HepG2 (cell line): ENCODE measurements around the gene BPIFB6. TPM values are rescaled to one million over a fixed set of nuclear protein-coding genes. Genes with fewer than 3 reads are reported as not detected.

Experiments used
- ATAC-seq: fragments of 200-7000 bp; cut with Tn5 transposase; 3 replicates; pipeline ENCODE4 v1.9.1; 2020; ENCODE audit warnings: mild to moderate bottlenecking, moderate library complexity
- BruUV-seq: library from RNA; stranded (reverse); fragments of 400-500 nt; replicated peaks from 2 replicates; lab custom pipeline; 2021; lab: Mats Ljungman, UMichigan
- CTCF ChIA-PET: fragments of 300-600 bp; formaldehyde crosslinking; extraction: SDS; loops from one replicate; lab custom pipeline; 2021; ENCODE audit warnings: low total read pairs, inconsistent platforms, low intra/inter-chr PET ratio; lab: Yijun Ruan, JAX
- POLR2A ChIA-PET: fragments of 350-600 bp; sonication (Branson Sonifier 250); formaldehyde crosslinking; loops from one replicate; lab custom pipeline; 2020; ENCODE audit warnings: antibody characterized with exemption, inconsistent platforms; lab: Yijun Ruan, JAX
- DNase-seq: peaks from one replicate; pipeline ENCODE4 v3.0.0-alpha.2; 2015; ENCODE audit warnings: low spot score
- FAIRE-seq: peaks from 3 replicates; lab custom pipeline; 2011; peaks lifted over from hg19 to GRCh38; lab: Jason Lieb, UNC
- H2AFZ ChIP-seq: one replicate; pipeline ENCODE4 v1.6.1; 2011; ENCODE audit warnings: low read length, inconsistent platforms
- H3K27ac ChIP-seq: fragments of 300-600 bp; 3 replicates; pipeline ENCODE4 v1.8.0; 2011; ENCODE audit warnings: mixed run types, mild to moderate bottlenecking, mixed read lengths, low read length, inconsistent platforms; ENCODE audit not compliant: insufficient read depth; ENCODE audit errors: extremely low read length
- H3K27me3 ChIP-seq, 2 experiments: fragments of 200-600 bp in 1 of 2; 2 replicates in 1 of 2; 3 replicates in 1 of 2; pipeline versions ENCODE4 v1.6.0 to v1.8.0; 2011; ENCODE audit warnings: low read length in 2 of 2, mild to moderate bottlenecking in 2 of 2, moderate library complexity in 2 of 2, inconsistent platforms in 1 of 2; ENCODE audit not compliant: insufficient read depth in 2 of 2, control insufficient read depth in 1 of 2
- H3K36me3 ChIP-seq, 2 experiments: fragments of 200-600 bp in 1 of 2; replicated peaks in 1 of 2; 2 replicates in 1 of 2; 3 replicates in 1 of 2; pipeline versions ENCODE4 v1.5.1 to v1.8.0; 2011; ENCODE audit warnings: low read length in 2 of 2, inconsistent platforms in 1 of 2; ENCODE audit not compliant: insufficient read depth in 2 of 2, control insufficient read depth in 1 of 2
- H3K4me1 ChIP-seq: 2 replicates; pipeline ENCODE4 v1.5.1; 2012; ENCODE audit warnings: low read length, inconsistent platforms; ENCODE audit not compliant: insufficient read depth
- H3K4me2 ChIP-seq: 2 replicates; pipeline ENCODE4 v1.6.0; 2011; ENCODE audit warnings: low read depth, low read length, inconsistent platforms
- H3K4me3 ChIP-seq, 3 experiments: fragments of 200-600 bp in 1 of 3; sonication (generic), shearing (Covaris generic) in 1 of 3; replicated peaks in 1 of 3; 2 replicates each; pipeline ENCODE4 v1.5.1; 2011 to 2016; ENCODE audit warnings: low read length in 3 of 3, inconsistent platforms in 2 of 3, low read depth in 2 of 3, mild to moderate bottlenecking in 2 of 3, control low read depth in 1 of 3, mixed read lengths in 1 of 3; ENCODE audit not compliant: insufficient read depth in 1 of 3
- H3K79me2 ChIP-seq: one replicate; pipeline ENCODE4 v1.6.1; 2011; ENCODE audit warnings: low read length, inconsistent platforms; ENCODE audit not compliant: insufficient read depth
- H3K9ac ChIP-seq: 2 replicates; pipeline ENCODE4 v1.6.0; 2011; ENCODE audit warnings: mild to moderate bottlenecking, low read depth, low read length, inconsistent platforms; ENCODE audit not compliant: insufficient read depth
- H3K9me3 ChIP-seq: 2 replicates; pipeline ENCODE4 v1.5.1; 2012; ENCODE audit warnings: mild to moderate bottlenecking, low read length
- H4K20me1 ChIP-seq: 2 replicates; pipeline ENCODE4 v1.6.0; 2011; ENCODE audit warnings: inconsistent platforms, mild to moderate bottlenecking, low read length, moderate library complexity; ENCODE audit not compliant: insufficient read depth
- BHLHE40 ChIP-seq: IDR thresholded peaks from 2 replicates; pipeline ENCODE4 v1.6.1; 2011; ENCODE audit warnings: low read length, improper control_type of control experiment
- CREB1 ChIP-seq, 2 experiments: fragments of 450-650 bp in 1 of 2; IDR thresholded peaks; 2 replicates each; pipeline ENCODE4 v1.6.1; 2016 to 2017; ENCODE audit warnings: control low read depth in 1 of 2, mild to moderate bottlenecking in 1 of 2, missing compliant biosample characterization in 1 of 2, missing genetic modification characterization in 1 of 2
- FLYWCH1 ChIP-seq: sonication (generic); formaldehyde crosslinking; IDR thresholded peaks from 2 replicates; pipeline ENCODE4 v1.8.1; 2023; ENCODE audit warnings: mild to moderate bottlenecking, missing genetic modification reagents
- HMGA1 ChIP-seq: sonication (generic); formaldehyde crosslinking; conservative IDR thresholded peaks from 2 replicates; pipeline ENCODE4 v1.4.0; 2020; ENCODE audit warnings: missing genetic modification reagents
- JUNB ChIP-seq: sonication (generic); formaldehyde crosslinking; IDR thresholded peaks from 2 replicates; pipeline ENCODE4 v1.8.0; 2022; ENCODE audit warnings: missing genetic modification reagents, mild to moderate bottlenecking, borderline replicate concordance
- KLF9 ChIP-seq: IDR thresholded peaks from 2 replicates; pipeline ENCODE4 v1.6.1; 2016; ENCODE audit warnings: low read depth
- NRL ChIP-seq: sonication (generic); formaldehyde crosslinking; IDR thresholded peaks from 2 replicates; pipeline ENCODE4 v1.5.0; 2020; ENCODE audit warnings: missing genetic modification reagents, mild to moderate bottlenecking, moderate library complexity, borderline replicate concordance
- POLR2AphosphoS2 ChIP-seq: IDR thresholded peaks from 2 replicates; pipeline ENCODE4 v1.6.1; 2011; ENCODE audit warnings: low read depth, low read length, improper control_type of control experiment
- SMARCE1 ChIP-seq: fragments of 450-650 bp; IDR thresholded peaks from 2 replicates; pipeline ENCODE4 v1.6.1; 2017; ENCODE audit warnings: borderline replicate concordance
- ZBTB3 ChIP-seq: sonication (generic); formaldehyde crosslinking; IDR thresholded peaks from 2 replicates; pipeline ENCODE4 v1.4.0; 2020; ENCODE audit warnings: low read depth, mild to moderate bottlenecking, moderate library complexity, missing genetic modification reagents, borderline replicate concordance
- ZNF121 ChIP-seq: sonication (generic); formaldehyde crosslinking; IDR thresholded peaks from 2 replicates; pipeline ENCODE4 v1.5.0; 2020; ENCODE audit warnings: mild to moderate bottlenecking, missing genetic modification reagents
- ZNF20 ChIP-seq: sonication (generic); formaldehyde crosslinking; IDR thresholded peaks from 2 replicates; pipeline ENCODE4 v1.4.0; 2020; ENCODE audit warnings: mild to moderate bottlenecking, moderate library complexity, missing genetic modification reagents
- ZNF629 ChIP-seq: sonication (generic); formaldehyde crosslinking; conservative IDR thresholded peaks from 2 replicates; pipeline ENCODE4 v1.5.0; 2020; ENCODE audit warnings: missing genetic modification reagents
- ZNF792 ChIP-seq: IDR thresholded peaks from 2 replicates; pipeline ENCODE4 v1.6.1; 2016
- ZNF891 ChIP-seq: sonication (generic); formaldehyde crosslinking; IDR thresholded peaks from 2 replicates; pipeline ENCODE4 v1.5.0; 2020; ENCODE audit warnings: mild to moderate bottlenecking, missing genetic modification reagents
- WGBS: methylation state at CpG from one replicate; pipeline ENCODE4 v1.1.6; 2017; ENCODE audit warnings: low lambda C conversion rate; 5-methylcytosine and 5-hydroxymethylcytosine counted together
- in situ Hi-C: cut with HindIII; loops from 2 replicates; pipeline ENCODE4 v1.10.0; 2017; ENCODE audit warnings: low pct_unique_long_range_greater_than_20kb; ENCODE audit not compliant: extremely low pct_ligation_motif_present
- intact Hi-C: fragments of 100-400 bp; cut with micrococcal nuclease; formaldehyde crosslinking; loops from one replicate; pipeline ENCODE4 v1.10.0; 2022; ENCODE audit not compliant: unreplicated experiment
- polyA plus RNA-seq, 8 experiments: library from polyadenylated mRNA; depleted of rRNA in 3 of 8; stranded (reverse) in 7 of 8; unstranded in 1 of 8; fragments of >200 nt; fragmentation: Illumina TruSeq in 4 of 8; extraction: Trizol in 4 of 8; gene quantifications; 2 replicates each; pipeline versions ENCODE4 v1.2.1 to v1.2.3, GENCODE V29; 2011 to 2016; ENCODE audit warnings: low read depth in 4 of 8, missing spikeins in 1 of 8, mixed read lengths in 1 of 8; ENCODE audit not compliant: insufficient read depth in 1 of 8
- total RNA-seq, 5 experiments: library from RNA; depleted of rRNA; stranded (reverse); fragments of >200 nt; fragmentation: Illumina TruSeq; extraction: Trizol; gene quantifications; 2 replicates each; pipeline ENCODE4 v1.2.3, GENCODE V29; 2016; ENCODE audit warnings: low read depth in 1 of 5
- TF ChIP-seq, protein P1 (sequence below): sonication (generic); formaldehyde crosslinking; IDR thresholded peaks from 2 replicates; pipeline ENCODE4 v1.8.1; 2023; ENCODE audit warnings: mild to moderate bottlenecking, missing genetic modification reagents, borderline replicate concordance

The BPIFB6 gene
- total and polyA plus RNA-seq, 2 of the 13 experiments (the other 11 are each of a cell fraction or from before 2014, with no cell fraction given), result 0.13 to 1.7 TPM

DNA sequence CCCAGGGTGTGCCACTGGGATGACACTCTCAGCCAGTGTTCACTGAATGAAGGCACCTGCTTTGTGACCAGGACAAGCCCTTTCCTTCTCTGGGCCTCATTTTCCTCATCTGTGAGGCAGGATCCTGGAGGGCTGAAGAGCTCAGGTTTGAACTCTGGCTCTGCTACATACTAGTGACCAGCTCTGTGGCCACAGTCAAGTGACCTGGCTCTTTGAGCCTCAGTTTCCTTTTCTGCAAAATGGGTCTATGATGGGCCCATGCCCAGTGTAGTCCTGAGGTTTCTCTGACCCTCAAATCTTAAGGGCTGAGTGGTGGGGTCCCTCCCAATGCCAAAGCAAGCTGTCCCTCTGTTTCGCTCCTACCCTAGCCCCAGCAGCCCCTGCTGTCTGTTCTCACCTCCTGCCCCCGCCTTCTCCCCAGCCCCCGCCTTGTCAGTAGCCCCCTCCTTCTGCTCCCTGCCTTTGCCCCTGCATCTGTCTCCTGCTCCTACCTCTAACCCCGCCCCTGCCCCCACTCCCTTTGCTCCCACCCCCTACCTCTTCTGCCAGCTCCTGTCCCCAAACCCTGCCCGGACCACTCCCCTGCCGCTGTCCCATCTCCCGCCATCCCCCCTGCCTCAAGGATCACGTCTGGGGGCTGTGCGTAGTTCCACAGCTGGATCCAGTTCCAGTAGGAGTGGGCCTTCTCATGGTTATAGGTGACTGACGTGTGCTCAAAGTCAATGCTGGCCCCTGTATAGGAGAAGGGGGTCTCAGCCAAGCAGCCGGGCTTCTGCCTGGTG lies 44.2 kb upstream of the BPIFB6 start:
- H2AFZ ChIP-seq, result no peak overlapping the region
- in situ Hi-C loops (no loop called here), intact Hi-C loops (no loop called here)
- 53% methylated on average over 11 of the region's 11 CpGs for WGBS
- H3K9me3 ChIP-seq, result no peaks in the 10 kb centered on the region
- DNase-seq (no peak), FAIRE-seq (no peak), ATAC-seq (no peak)
- BruUV-seq, result no TSS peak
- CTCF ChIA-PET, result no interaction called here
- H3K9ac ChIP-seq, result no peak overlapping the region
- peaks cover 0 to 56% of the 10 kb centered on the region in 2 experiments; a peak in 2 of 5 replicates for H3K27me3 ChIP-seq
- no peaks in the 10 kb centered on the region for H3K79me2 ChIP-seq
- H3K27ac ChIP-seq, result no peak overlapping the region
- TF ChIP-seq ZNF629 (CRISPR knock-in tag) (peak; percentile 87), SMARCE1 (no peak), ZNF121 (CRISPR knock-in tag) (no peak), HMGA1 (no peak), ZBTB3 (CRISPR knock-in tag) (no peak)
- POLR2A ChIA-PET, result no interaction called here
- H3K4me3 ChIP-seq, result no peak overlapping the region
- H3K4me1 ChIP-seq, result peaks cover 10% of the 10 kb centered on the region
- H4K20me1 ChIP-seq, result no peaks in the 10 kb centered on the region
- no peak overlapping the region for H3K4me2 ChIP-seq
- no peaks in the 10 kb centered on the region for H3K36me3 ChIP-seq

DNA sequence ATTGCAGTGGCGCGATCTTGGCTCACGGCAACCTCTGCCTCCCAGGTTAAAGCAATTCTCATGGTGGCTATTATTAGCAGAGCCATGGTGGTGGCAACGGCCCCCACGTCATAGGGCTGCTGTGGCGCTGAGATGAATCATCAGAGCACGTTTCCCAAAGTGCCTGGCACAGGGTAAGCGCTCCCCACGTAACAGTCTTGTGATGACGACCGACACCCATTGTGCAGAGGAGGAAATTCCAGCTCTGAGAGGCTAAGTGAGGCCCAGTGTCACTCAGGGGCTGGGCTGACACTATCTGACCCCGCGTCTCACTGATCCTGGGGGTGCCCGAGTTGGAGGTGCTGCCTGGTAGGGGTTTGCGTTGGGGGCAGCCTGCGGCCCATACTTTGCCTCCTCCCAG lies 43.4 kb upstream of the BPIFB6 start:
- H3K9ac ChIP-seq, result no peak overlapping the region
- DNase-seq, result no peak
- no peak for FAIRE-seq
- no peaks in the 10 kb centered on the region for H3K9me3 ChIP-seq
- H3K4me2 ChIP-seq, result no peak overlapping the region
- no peak for ATAC-seq
- ChIA-PET CTCF (no interaction called here), POLR2A (no interaction called here)
- no peak overlapping the region for H3K27ac ChIP-seq
- no peaks in the 10 kb centered on the region for H3K79me2 ChIP-seq
- H3K4me3 ChIP-seq, result no peak overlapping the region
- H4K20me1 ChIP-seq, result no peaks in the 10 kb centered on the region
- no peak overlapping the region for H2AFZ ChIP-seq
- peaks cover 0 to 55% of the 10 kb centered on the region in 2 experiments; a peak in 3 of 5 replicates for H3K27me3 ChIP-seq
- BruUV-seq, result no TSS peak
- H3K4me1 ChIP-seq, result peaks cover 4% of the 10 kb centered on the region
- 50% methylated on average over 13 of the region's 16 CpGs for WGBS
- intact Hi-C loops (no loop called here), in situ Hi-C loops (no loop called here)
- no peaks in the 10 kb centered on the region for H3K36me3 ChIP-seq
- no peak for TF ChIP-seq JUNB (CRISPR knock-in tag)
- TF ChIP-seq, protein P1, sequence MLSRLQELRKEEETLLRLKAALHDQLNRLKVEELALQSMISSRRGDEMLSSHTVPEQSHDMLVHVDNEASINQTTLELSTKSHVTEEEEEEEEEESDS (CRISPR knock-in tag), result no peak
- no peak for TF ChIP-seq ZNF792 (CRISPR knock-in tag)
- TF ChIP-seq FLYWCH1, result no peak
- TF ChIP-seq ZNF891 (CRISPR knock-in tag), result no peak
- TF ChIP-seq KLF9, result no peak
- no peak for TF ChIP-seq POLR2AphosphoS2
- TF ChIP-seq CREB1 (IDR thresholded peaks at IDR 0.05), result peak; percentile 68
- TF ChIP-seq CREB1 (CRISPR knock-in tag; IDR thresholded peaks at IDR 0.05), result no peak
- TF ChIP-seq ZNF20 (CRISPR knock-in tag), result no peak
- no peak for TF ChIP-seq BHLHE40
- TF ChIP-seq NRL, result 0 out of 2 replicates have a peak, but pooled peaks have one; percentile 44
